Liver (tissue), 9 donors: ENCODE measurements around the gene CELA2A. TPM values are rescaled to one million over a fixed set of nuclear protein-coding genes. Genes with fewer than 3 reads are reported as not detected.

Experiments used
- DNase-seq: peaks from one replicate; pipeline ENCODE4 v3.0.0-alpha.2; 2017; ENCODE audit warnings: low spot score
- H3K27ac ChIP-seq, 2 donors: one replicate each; pipeline ENCODE4 v1.7.0; 2013; ENCODE audit warnings: inconsistent platforms in 2 of 2, low read length in 2 of 2, control low read depth in 1 of 2, low read depth in 1 of 2, mild to moderate bottlenecking in 1 of 2
- H3K27me3 ChIP-seq, 4 donors: one replicate each; pipeline versions ENCODE4 v1.6.1 to v1.7.0; 2013; ENCODE audit warnings: low read length in 3 of 4, inconsistent platforms in 1 of 4, mild to moderate bottlenecking in 1 of 4, moderate library complexity in 1 of 4; ENCODE audit not compliant: control insufficient read depth in 4 of 4, insufficient read depth in 4 of 4
- H3K36me3 ChIP-seq, 4 donors: one replicate each; pipeline versions ENCODE4 v1.6.1 to v1.7.0; 2013; ENCODE audit warnings: low read length in 3 of 4, mild to moderate bottlenecking in 3 of 4, low read depth in 1 of 4, moderate library complexity in 1 of 4; ENCODE audit not compliant: control insufficient read depth in 4 of 4, insufficient read depth in 3 of 4
- H3K4me1 ChIP-seq, 4 donors: one replicate each; pipeline versions ENCODE4 v1.6.1 to v1.7.0; 2013; ENCODE audit warnings: low read length in 3 of 4, mild to moderate bottlenecking in 3 of 4, moderate library complexity in 1 of 4; ENCODE audit not compliant: control insufficient read depth in 4 of 4, insufficient read depth in 4 of 4
- H3K4me3 ChIP-seq, 3 donors: one replicate each; pipeline versions ENCODE4 v1.6.1 to v1.7.0; 2013; ENCODE audit warnings: low read length in 3 of 3, control low read depth in 1 of 3, low read depth in 1 of 3, mild to moderate bottlenecking in 1 of 3
- H3K9ac ChIP-seq, 2 donors: one replicate each; pipeline ENCODE4 v1.7.0; 2013; ENCODE audit warnings: low read length in 2 of 2, mild to moderate bottlenecking in 2 of 2, moderate library complexity in 2 of 2, control low read depth in 1 of 2, low read depth in 1 of 2
- H3K9me3 ChIP-seq, 4 donors: one replicate each; pipeline versions ENCODE4 v1.6.1 to v1.7.0; 2013; ENCODE audit warnings: low read length in 3 of 4; ENCODE audit not compliant: control insufficient read depth in 4 of 4
- ATF3 ChIP-seq: IDR thresholded peaks from 2 replicates; pipeline ENCODE4 v1.6.1; 2016; ENCODE audit warnings: antibody characterized with exemption
- CTCF ChIP-seq: fragments of 150-350 bp; IDR thresholded peaks from 2 replicates; pipeline ENCODE4 v1.5.1; 2017; ENCODE audit warnings: improper control_type of control experiment, low read depth, low read length; ENCODE audit not compliant: missing input control
- EGR1 ChIP-seq, 2 donors: IDR thresholded peaks; 2 replicates each; pipeline ENCODE4 v1.6.1; 2016 to 2018; ENCODE audit warnings: antibody characterized with exemption in 2 of 2, low read depth in 2 of 2
- FOXA1 ChIP-seq: IDR thresholded peaks from 2 replicates; pipeline ENCODE4 v1.6.1; 2016; ENCODE audit warnings: antibody characterized with exemption
- FOXA2 ChIP-seq: IDR thresholded peaks from 2 replicates; pipeline ENCODE4 v1.6.1; 2016; ENCODE audit warnings: antibody characterized with exemption
- GABPA ChIP-seq, 2 donors: IDR thresholded peaks in 1 of 2; conservative IDR thresholded peaks in 1 of 2; 2 replicates each; pipeline ENCODE4 v1.6.1; 2016; ENCODE audit warnings: antibody characterized with exemption in 2 of 2, mild to moderate bottlenecking in 1 of 2, moderate library complexity in 1 of 2
- HNF4A ChIP-seq, 2 donors: conservative IDR thresholded peaks; 2 replicates each; pipeline ENCODE4 v1.6.1; 2016; ENCODE audit warnings: antibody characterized with exemption in 2 of 2, mild to moderate bottlenecking in 2 of 2
- HNF4G ChIP-seq: IDR thresholded peaks from 2 replicates; pipeline ENCODE4 v1.6.1; 2016; ENCODE audit warnings: antibody characterized with exemption
- JUND ChIP-seq, 2 donors: IDR thresholded peaks; 2 replicates each; pipeline ENCODE4 v1.6.1; 2016; ENCODE audit warnings: antibody characterized with exemption in 2 of 2
- MAX ChIP-seq: IDR thresholded peaks from 2 replicates; pipeline ENCODE4 v1.6.1; 2016; ENCODE audit warnings: antibody characterized with exemption
- NR2F2 ChIP-seq: IDR thresholded peaks from 2 replicates; pipeline ENCODE4 v1.6.1; 2016; ENCODE audit warnings: antibody characterized with exemption
- REST ChIP-seq: IDR thresholded peaks from 2 replicates; pipeline ENCODE4 v1.6.1; 2016; ENCODE audit warnings: antibody characterized with exemption, mild to moderate bottlenecking
- RXRA ChIP-seq, 2 donors: IDR thresholded peaks; 2 replicates each; pipeline ENCODE4 v1.6.1; 2017 to 2018; ENCODE audit warnings: antibody characterized with exemption in 2 of 2, mild to moderate bottlenecking in 1 of 2
- SP1 ChIP-seq: IDR thresholded peaks from 2 replicates; pipeline ENCODE4 v1.6.1; 2018; ENCODE audit warnings: antibody characterized with exemption, mild to moderate bottlenecking
- TAF1 ChIP-seq: conservative IDR thresholded peaks from 2 replicates; pipeline ENCODE4 v1.6.1; 2016; ENCODE audit warnings: antibody characterized with exemption, mild to moderate bottlenecking
- YY1 ChIP-seq: IDR thresholded peaks from 2 replicates; pipeline ENCODE4 v1.6.1; 2016; ENCODE audit warnings: antibody characterized with exemption, mild to moderate bottlenecking
- ZBTB33 ChIP-seq: IDR thresholded peaks from 2 replicates; pipeline ENCODE4 v1.6.1; 2016; ENCODE audit warnings: antibody characterized with exemption
- WGBS: extraction: QIAGEN DNeasy Blood & Tissue Kit; methylation state at CpG from one replicate; pipeline ENCODE4 v1.1.7; 2013; 5-methylcytosine and 5-hydroxymethylcytosine counted together
- polyA plus RNA-seq, 2 donors: library from polyadenylated mRNA; stranded (reverse) in 1 of 2; unstranded in 1 of 2; fragments of 200-250 nt in 1 of 2; fragments of >200 nt in 1 of 2; fragmentation: Nextera tagmentation in 1 of 2; extraction: Ambion mirVana in 1 of 2; gene quantifications; one replicate each; pipeline versions ENCODE4 v1.2.1 to v1.2.3, GENCODE V29; 2013 to 2015
- total RNA-seq, 2 donors: library from RNA; depleted of rRNA; stranded (reverse); fragments of >200 nt; gene quantifications; one replicate each; pipeline ENCODE4 v1.2.3, GENCODE V29; 2014
- donor health status: healthy.
- donor health status: healthy.
- donor health status: healthy.
- donor health status: healthy.
- donor health status: healthy.

Gene CELA2A
- total and polyA plus RNA-seq, 4 donors, result not detected

- H3K4me1 ChIP-seq, result no peaks in the 10 kb centered on the region
- WGBS, result 74% methylated on average over 3 of the region's 3 CpGs
- TF ChIP-seq NR2F2, result no peak
- TF ChIP-seq RXRA (IDR thresholded peaks at IDR 0.05), result no peak
- TF ChIP-seq EGR1 (IDR thresholded peaks at IDR 0.05; ENCODE audit: low read depth in 2 of 2), result no peak
- TF ChIP-seq ZBTB33, result no peak
- no peak for TF ChIP-seq FOXA1
- TF ChIP-seq TAF1, result no peak
- TF ChIP-seq SP1, result no peak
- no peak for TF ChIP-seq FOXA2
- no peak for TF ChIP-seq YY1
- no peak for TF ChIP-seq HNF4G
- no peak for TF ChIP-seq HNF4A (conservative IDR thresholded peaks at IDR 0.05)
- TF ChIP-seq ATF3, result no peak
- H3K36me3 ChIP-seq, result no peaks in the 10 kb centered on the region
- no peak for DNase-seq
- no peaks in the 10 kb centered on the region for H3K27me3 ChIP-seq
- H3K9ac ChIP-seq, result no peak overlapping the region
- H3K4me3 ChIP-seq, result no peak overlapping the region
- no peak overlapping the region for H3K27ac ChIP-seq
- H3K9me3 ChIP-seq, result no peaks in the 10 kb centered on the region
Observed at GRCh38 chr1:15449567-15449966, 7.0 kb upstream of the CELA2A start.

- no peaks in the 10 kb centered on the region for H3K36me3 ChIP-seq
- H3K27ac ChIP-seq, result no peak overlapping the region
- WGBS, result 90% methylated on average over 6 of the region's 6 CpGs
- H3K9me3 ChIP-seq, result no peaks in the 10 kb centered on the region
- DNase-seq, result no peak
- TF ChIP-seq HNF4G (peak; percentile 18), FOXA1 (no peak), GABPA (IDR thresholded peaks at IDR 0.05 in 1 of 2, conservative IDR thresholded peaks at IDR 0.05 in 1 of 2) (no peak), NR2F2 (no peak), JUND (IDR thresholded peaks at IDR 0.05) (no peak), REST (no peak), CTCF (no peak), ZBTB33 (no peak), FOXA2 (no peak), MAX (no peak), EGR1 (IDR thresholded peaks at IDR 0.05; ENCODE audit: low read depth in 2 of 2) (no peak), HNF4A (conservative IDR thresholded peaks at IDR 0.05) (peak; percentile 38 to 80), TAF1 (no peak), RXRA (IDR thresholded peaks at IDR 0.05) (no peak)
- H3K9ac ChIP-seq, result no peak overlapping the region
- no peaks in the 10 kb centered on the region for H3K4me1 ChIP-seq
- H3K4me3 ChIP-seq, result no peak overlapping the region
- no peaks in the 10 kb centered on the region for H3K27me3 ChIP-seq
Observed at GRCh38 chr1:15451014-15451722, 5.4 kb upstream of the CELA2A start.
